Urothelium cell line (cell line): ENCODE measurements around the gene WDR70.
"Not testable (repeated sequence)": the region's sequence is repeated elsewhere in the genome, so short reads cannot be mapped to it uniquely, and the experiment has no call there.

Source experiments
- DNase-seq: peaks from one replicate; pipeline ENCODE4 v3.0.0; 2011; ENCODE audit warnings: low spot score, mixed read lengths
- FAIRE-seq: peaks from 2 replicates; lab custom pipeline; 2011; peaks lifted over from hg19 to GRCh38; lab: Jason Lieb, UNC

Gene WDR70

GRCh38 chr5:37626266-37626665 is 247.1 kb downstream of the WDR70 start:
- DNase-seq (no peak), FAIRE-seq (no peak)

- peak; percentile 5 for FAIRE-seq
- no peak for DNase-seq
These were observed 249.8 kb downstream of the WDR70 start for GRCh38 chr5:37628876-37629275.

- FAIRE-seq (peak; percentile 17), DNase-seq (no peak)
These were observed 252.8 kb downstream of the WDR70 start for GRCh38 chr5:37631939-37632338.

- DNase-seq (no peak), FAIRE-seq (no peak)
These were observed 258.2 kb downstream of the WDR70 start for GRCh38 chr5:37637165-37637845.

GRCh38 chr5:37638897-37639296 is 259.8 kb downstream of the WDR70 start:
- FAIRE-seq: no peak
- no peak for DNase-seq

- FAIRE-seq (no peak), DNase-seq (no peak)
These were observed 261.0 kb downstream of the WDR70 start for GRCh38 chr5:37640088-37640487.

GRCh38 chr5:37641933-37642332 is 262.8 kb downstream of the WDR70 start:
- no peak for FAIRE-seq
- DNase-seq: no peak

- DNase-seq: no peak
- no peak for FAIRE-seq
These were observed 266.6 kb downstream of the WDR70 start for GRCh38 chr5:37645707-37646106.

- not testable (repeated sequence) for FAIRE-seq, DNase-seq
These were observed 275.4 kb downstream of the WDR70 start for GRCh38 chr5:37654566-37654965.

GRCh38 chr5:37657046-37657445 is 277.9 kb downstream of the WDR70 start:
- DNase-seq (no peak), FAIRE-seq (no peak)

GRCh38 chr5:37658440-37658839 is 279.3 kb downstream of the WDR70 start:
- FAIRE-seq (no peak), DNase-seq (peak; percentile 17)

GRCh38 chr5:37660319-37660718 is 281.2 kb downstream of the WDR70 start:
- DNase-seq: no peak
- FAIRE-seq: no peak

GRCh38 chr5:37661227-37661920 is 282.3 kb downstream of the WDR70 start:
- DNase-seq (no peak), FAIRE-seq (no peak)

GRCh38 chr5:37661951-37662350 is 282.8 kb downstream of the WDR70 start:
- FAIRE-seq: no peak
- DNase-seq: no peak

- DNase-seq (no peak), FAIRE-seq (no peak)
These were observed 283.2 kb downstream of the WDR70 start for GRCh38 chr5:37662362-37662761.

- FAIRE-seq (no peak), DNase-seq (no peak)
These were observed 283.8 kb downstream of the WDR70 start for GRCh38 chr5:37662789-37663485.

GRCh38 chr5:37663538-37663937 is 284.4 kb downstream of the WDR70 start:
- FAIRE-seq (no peak), DNase-seq (no peak)

- FAIRE-seq: no peak
- DNase-seq: no peak
These were observed 285.4 kb downstream of the WDR70 start for GRCh38 chr5:37664551-37664950.

- no peak for DNase-seq
- FAIRE-seq: no peak
These were observed 286.2 kb downstream of the WDR70 start for GRCh38 chr5:37665272-37665671.

GRCh38 chr5:37665889-37666288 is 286.8 kb downstream of the WDR70 start:
- FAIRE-seq: peak; percentile 44
- peak; percentile 89 for DNase-seq

GRCh38 chr5:37667430-37667829 is 288.3 kb downstream of the WDR70 start:
- FAIRE-seq (no peak), DNase-seq (no peak)

GRCh38 chr5:37667846-37668245 is 288.7 kb downstream of the WDR70 start:
- FAIRE-seq: no peak
- DNase-seq: no peak
